Smooth muscle cell (in vitro differentiated cells): ENCODE data around the gene TOPAZ1. TPM values are rescaled to one million over a fixed set of nuclear protein-coding genes. Genes with fewer than 3 reads are reported as not detected.

Source experiments
- DNase-seq: peaks from one replicate; lab custom pipeline; 2025; ENCODE audit not compliant: unreplicated experiment; lab: John Stamatoyannopoulos, UW
- H2AFZ ChIP-seq: fragments of 200-600 bp; sonication (generic); 2 replicates; pipeline ENCODE4 v1.6.0; 2016; ENCODE audit warnings: antibody characterized with exemption, low read depth, mild to moderate bottlenecking
- H3F3A ChIP-seq: fragments of 200-600 bp; sonication (generic); 2 replicates; pipeline ENCODE4 v1.6.0; 2017; ENCODE audit warnings: antibody characterized with exemption, low read depth
- H3K27ac ChIP-seq: fragments of 200-600 bp; sonication (generic); 2 replicates; pipeline ENCODE4 v1.5.1; 2016; ENCODE audit warnings: low read depth, mild to moderate bottlenecking
- H3K27me3 ChIP-seq: fragments of 200-600 bp; sonication (generic); 2 replicates; pipeline ENCODE4 v1.6.1; 2016; ENCODE audit warnings: low read depth, mild to moderate bottlenecking
- H3K36me3 ChIP-seq: fragments of 200-600 bp; sonication (generic); 2 replicates; pipeline ENCODE4 v1.5.1; 2016; ENCODE audit warnings: low read depth
- H3K4me1 ChIP-seq: fragments of 200-600 bp; sonication (generic); 2 replicates; pipeline ENCODE4 v1.5.1; 2016; ENCODE audit warnings: low read depth
- H3K4me2 ChIP-seq: fragments of 200-600 bp; sonication (generic); 2 replicates; pipeline ENCODE4 v1.6.0; 2016; ENCODE audit warnings: mild to moderate bottlenecking
- H3K4me3 ChIP-seq: fragments of 200-600 bp; sonication (generic); 2 replicates; pipeline ENCODE4 v1.5.1; 2016; ENCODE audit warnings: mild to moderate bottlenecking
- H3K79me2 ChIP-seq: fragments of 200-600 bp; sonication (generic); 2 replicates; pipeline ENCODE4 v1.6.0; 2016; ENCODE audit warnings: low read depth, mild to moderate bottlenecking
- H3K9ac ChIP-seq: fragments of 200-600 bp; sonication (generic); 2 replicates; pipeline ENCODE4 v1.6.0; 2016; ENCODE audit warnings: low read depth
- H3K9me3 ChIP-seq: fragments of 200-600 bp; sonication (generic); replicated peaks from 2 replicates; pipeline ENCODE4 v1.5.1; 2016; ENCODE audit warnings: low read depth
- H4K20me1 ChIP-seq: fragments of 200-600 bp; sonication (generic); 2 replicates; pipeline ENCODE4 v1.6.0; 2016; ENCODE audit warnings: low read depth
- WGBS: methylation state at CpG from one replicate; pipeline ENCODE4 v1.1.7; 2016; ENCODE audit warnings: low lambda C conversion rate; 5-methylcytosine and 5-hydroxymethylcytosine counted together
- polyA plus RNA-seq: library from polyadenylated mRNA; unstranded; fragments of >200 nt; fragmentation: Nextera tagmentation; extraction: Ambion mirVana; gene quantifications from 2 replicates; pipeline ENCODE4 v1.2.1, GENCODE V29; 2016
- total RNA-seq: library from RNA; depleted of rRNA; stranded (reverse); fragments of >200 nt; gene quantifications from 2 replicates; pipeline ENCODE4 v1.2.3, GENCODE V29; 2014
- TF ChIP-seq, protein P1 (sequence below): fragments of 200-600 bp; sonication (generic); IDR thresholded peaks from 2 replicates; pipeline ENCODE4 v1.5.1; 2017; ENCODE audit warnings: borderline replicate concordance, mild to moderate bottlenecking, antibody characterized with exemption; ENCODE audit not compliant: insufficient read depth, poor library complexity, severe bottlenecking

Gene TOPAZ1
- total and polyA plus RNA-seq, 2 experiments from 2014 or later: not detected

DNA sequence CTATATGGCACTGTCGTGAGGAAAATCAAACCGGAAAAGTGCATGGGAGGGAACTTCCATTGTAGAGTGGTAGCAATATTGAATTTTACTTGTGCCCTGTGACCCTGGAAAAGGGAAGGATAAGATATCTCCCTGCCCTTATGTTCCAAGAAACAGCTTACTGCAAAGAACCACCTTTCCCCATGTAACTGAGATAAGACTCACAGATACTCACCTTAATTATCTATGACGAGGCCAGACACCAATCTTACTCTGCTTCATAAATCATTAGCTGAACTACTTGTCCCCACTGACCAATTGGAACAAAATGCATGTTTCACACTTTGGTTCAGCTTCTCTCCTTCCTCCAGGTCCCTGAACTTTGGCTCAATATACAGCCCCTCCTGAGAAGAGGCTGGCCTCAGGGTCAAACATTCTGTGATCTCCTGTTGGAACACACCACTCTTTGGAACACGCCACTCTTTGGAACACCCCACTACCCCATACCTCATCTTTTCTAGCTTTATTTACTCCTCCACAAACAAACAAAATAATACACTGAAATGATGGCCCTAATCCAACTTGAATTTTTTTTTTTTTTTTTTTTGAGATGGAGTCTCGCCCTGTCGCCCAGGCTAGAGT lies 6.9 kb upstream of the TOPAZ1 start:
- Histone ChIP-seq H3K27ac (no peak overlapping the region), H4K20me1 (no peaks in the 10 kb centered on the region), H3K9me3 (no peaks in the 10 kb centered on the region), H3K36me3 (no peaks in the 10 kb centered on the region), H3K4me2 (no peak overlapping the region), H3K4me3 (no peak overlapping the region), H3K79me2 (no peaks in the 10 kb centered on the region), H3F3A (peaks cover 8% of the 10 kb centered on the region), H2AFZ (no peak overlapping the region), H3K9ac (no peak overlapping the region), H3K27me3 (no peaks in the 10 kb centered on the region), H3K4me1 (peaks cover 4% of the 10 kb centered on the region)
- WGBS: 94% methylated on average over 6 of the region's 6 CpGs
- TF ChIP-seq, protein P1, sequence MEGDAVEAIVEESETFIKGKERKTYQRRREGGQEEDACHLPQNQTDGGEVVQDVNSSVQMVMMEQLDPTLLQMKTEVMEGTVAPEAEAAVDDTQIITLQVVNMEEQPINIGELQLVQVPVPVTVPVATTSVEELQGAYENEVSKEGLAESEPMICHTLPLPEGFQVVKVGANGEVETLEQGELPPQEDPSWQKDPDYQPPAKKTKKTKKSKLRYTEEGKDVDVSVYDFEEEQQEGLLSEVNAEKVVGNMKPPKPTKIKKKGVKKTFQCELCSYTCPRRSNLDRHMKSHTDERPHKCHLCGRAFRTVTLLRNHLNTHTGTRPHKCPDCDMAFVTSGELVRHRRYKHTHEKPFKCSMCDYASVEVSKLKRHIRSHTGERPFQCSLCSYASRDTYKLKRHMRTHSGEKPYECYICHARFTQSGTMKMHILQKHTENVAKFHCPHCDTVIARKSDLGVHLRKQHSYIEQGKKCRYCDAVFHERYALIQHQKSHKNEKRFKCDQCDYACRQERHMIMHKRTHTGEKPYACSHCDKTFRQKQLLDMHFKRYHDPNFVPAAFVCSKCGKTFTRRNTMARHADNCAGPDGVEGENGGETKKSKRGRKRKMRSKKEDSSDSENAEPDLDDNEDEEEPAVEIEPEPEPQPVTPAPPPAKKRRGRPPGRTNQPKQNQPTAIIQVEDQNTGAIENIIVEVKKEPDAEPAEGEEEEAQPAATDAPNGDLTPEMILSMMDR: no peak
- DNase-seq: no peak

DNA sequence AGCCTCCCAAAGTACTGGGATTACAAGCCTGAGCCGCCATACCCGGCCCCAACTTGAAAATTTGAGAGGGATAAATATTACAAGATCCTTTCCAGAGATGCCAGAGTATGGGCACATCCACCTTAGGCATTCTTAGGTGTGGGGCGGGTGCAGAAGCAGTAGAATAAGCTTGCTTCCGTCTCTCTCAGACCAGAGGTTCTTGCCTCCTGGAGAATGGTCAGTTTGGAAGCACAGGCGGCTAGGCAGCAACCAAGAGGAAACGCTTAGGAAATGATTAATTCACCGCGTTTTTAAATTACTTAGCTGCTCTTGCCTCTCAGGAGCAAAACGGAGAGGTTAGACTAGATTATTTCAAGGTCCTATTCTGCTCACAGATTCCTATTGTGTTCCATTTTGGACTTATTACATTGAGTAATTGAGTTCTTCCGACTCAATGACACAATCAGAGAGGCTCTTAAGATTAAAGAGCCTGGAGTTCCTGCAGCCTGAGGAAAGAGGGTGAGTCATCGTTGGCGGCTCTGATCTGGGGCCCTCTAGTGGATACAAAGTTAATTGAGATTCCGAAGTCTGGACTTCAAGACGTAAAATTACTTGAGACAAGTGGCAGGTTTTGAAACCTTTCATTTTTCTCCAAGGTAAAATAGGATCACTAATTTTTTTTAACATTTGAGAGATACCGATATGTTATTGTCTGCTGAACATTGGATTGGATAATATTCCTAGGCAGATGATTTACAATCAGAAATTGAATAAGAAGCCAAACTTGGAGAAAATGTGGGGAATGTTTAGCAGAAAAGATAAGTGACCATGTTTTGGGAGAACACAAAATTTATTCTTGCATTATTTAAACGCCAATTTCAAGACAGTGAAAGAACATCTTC lies 5.8 kb upstream of the TOPAZ1 start:
- peaks cover 8% of the 10 kb centered on the region for H3F3A ChIP-seq
- peak overlapping the region; percentile 50 for H3K27ac ChIP-seq
- WGBS: 34% methylated on average over 16 of the region's 16 CpGs
- H2AFZ ChIP-seq: no peak overlapping the region
- no peak for DNase-seq
- H3K9me3 ChIP-seq: no peaks in the 10 kb centered on the region
- H4K20me1 ChIP-seq: no peaks in the 10 kb centered on the region
- no peaks in the 10 kb centered on the region for H3K27me3 ChIP-seq
- H3K4me1 ChIP-seq: peaks cover 4% of the 10 kb centered on the region
- H3K4me3 ChIP-seq: peak overlapping the region; percentile 26
- H3K9ac ChIP-seq: no peak overlapping the region
- no peaks in the 10 kb centered on the region for H3K79me2 ChIP-seq
- TF ChIP-seq, protein P1: peak; percentile 75
- no peaks in the 10 kb centered on the region for H3K36me3 ChIP-seq
- peak overlapping the region; percentile 61 for H3K4me2 ChIP-seq

DNA sequence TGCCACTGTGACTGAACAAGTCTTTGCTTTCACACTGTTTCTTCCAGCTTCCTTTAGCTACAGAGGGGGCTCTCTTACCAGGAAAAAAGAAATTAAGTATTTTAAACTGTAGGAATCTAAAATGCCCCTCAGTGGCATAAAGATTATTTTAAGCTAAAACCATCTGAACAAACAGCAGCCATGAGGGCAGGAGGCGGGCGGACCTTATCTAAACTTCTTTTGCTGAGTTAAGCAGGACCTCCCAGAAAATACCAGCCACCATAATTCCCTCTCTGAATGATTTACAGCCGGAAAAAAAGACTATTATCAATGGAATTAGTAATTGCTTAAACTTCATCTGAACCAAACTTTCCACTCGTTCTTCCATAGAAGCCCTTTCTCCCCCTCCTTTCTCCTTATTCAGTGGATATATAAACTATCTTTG lies 5.2 kb upstream of the TOPAZ1 start:
- Histone ChIP-seq H3K27ac (peak overlapping the region; percentile 50), H3K4me2 (peak overlapping the region; percentile 61), H3K9me3 (no peaks in the 10 kb centered on the region)

More for the DNA sequence above, 5.2 kb upstream of the TOPAZ1 start:
- peak overlapping the region; percentile 26 for H3K4me3 ChIP-seq
- no peak for DNase-seq
- H3K9ac ChIP-seq: no peak overlapping the region
- peaks cover 4% of the 10 kb centered on the region for H3K4me1 ChIP-seq
- no peak overlapping the region for H2AFZ ChIP-seq
- no peaks in the 10 kb centered on the region for H3K27me3 ChIP-seq
- no peaks in the 10 kb centered on the region for H3K79me2 ChIP-seq
- WGBS: 12% methylated on average over 4 of the region's 4 CpGs
- H4K20me1 ChIP-seq: no peaks in the 10 kb centered on the region
- peaks cover 8% of the 10 kb centered on the region for H3F3A ChIP-seq
- TF ChIP-seq, protein P1: no peak
- H3K36me3 ChIP-seq: no peaks in the 10 kb centered on the region
